Suprapubic skin (tissue), 4 donors: ENCODE data around the gene WDR46. TPM values are rescaled to one million over a fixed set of nuclear protein-coding genes. Genes with fewer than 3 reads are reported as not detected.
A peak's percentile ranks its signal among the peaks of the same experiment; 100 is the strongest.

ENCODE experiments used
- DNase-seq, 2 donors: peaks; one replicate each; pipeline ENCODE4 v3.0.0-alpha.2; 2019; ENCODE audit warnings: low spot score in 2 of 2
- H3K27ac ChIP-seq: fragments of 200-600 bp; sonication (generic); one replicate; pipeline ENCODE4 v1.5.1; 2019
- H3K27me3 ChIP-seq: fragments of 200-600 bp; sonication (generic); one replicate; pipeline ENCODE4 v1.5.1; 2019
- H3K36me3 ChIP-seq: fragments of 200-600 bp; sonication (generic); one replicate; pipeline ENCODE4 v1.5.1; 2019
- H3K4me1 ChIP-seq: fragments of 200-600 bp; sonication (generic); one replicate; pipeline ENCODE4 v1.5.1; 2019
- H3K4me3 ChIP-seq: fragments of 200-600 bp; sonication (generic); one replicate; pipeline ENCODE4 v1.5.1; 2019; ENCODE audit warnings: mild to moderate bottlenecking
- H3K9me3 ChIP-seq: fragments of 200-600 bp; sonication (generic); one replicate; pipeline ENCODE4 v1.5.1; 2019
- CTCF ChIP-seq, 2 donors: fragments of 200-600 bp in 1 of 2; fragments of 450-650 bp in 1 of 2; sonication (generic) in 1 of 2; IDR thresholded peaks; one replicate each; pipeline ENCODE4 v1.5.1; 2016 to 2019; ENCODE audit warnings: antibody characterized with exemption in 2 of 2, mild to moderate bottlenecking in 1 of 2, moderate library complexity in 1 of 2
- EP300 ChIP-seq: sonication (generic); formaldehyde crosslinking; IDR thresholded peaks from one replicate; pipeline ENCODE4 v1.6.1; 2017; ENCODE audit warnings: antibody characterized with exemption
- POLR2A ChIP-seq, 2 donors: fragments of 450-650 bp; IDR thresholded peaks; one replicate each; pipeline ENCODE4 v1.6.1; 2017; ENCODE audit warnings: antibody characterized with exemption in 2 of 2, mild to moderate bottlenecking in 2 of 2, moderate library complexity in 2 of 2
- POLR2AphosphoS5 ChIP-seq, 3 donors: sonication (generic); formaldehyde crosslinking; IDR thresholded peaks; one replicate each; pipeline ENCODE4 v1.6.1; 2017; ENCODE audit warnings: antibody characterized with exemption in 3 of 3
- WGBS: methylation state at CpG from one replicate; pipeline ENCODE4 v1.1.5; 2018; 5-methylcytosine and 5-hydroxymethylcytosine counted together
- total RNA-seq, 4 donors: library from RNA; depleted of rRNA; stranded (reverse); fragments of >200 nt; gene quantifications; one replicate each; pipeline ENCODE4 v1.1.0, GENCODE V29; 2016

The WDR46 gene
- 10 to 100 TPM; 41.3 to 67.2 (median 50.2) TPM for total RNA-seq

- Histone ChIP-seq H3K27me3 (no peaks in the 10 kb centered on the region), H3K4me3 (peak within 1 kb of the TSS; percentile 86), H3K9me3 (no peaks in the 10 kb centered on the region), H3K36me3 (peaks cover 59% of the 10 kb centered on the region), H3K27ac (peak within 1 kb of the TSS; percentile 77), H3K4me1 (peaks cover 25% of the 10 kb centered on the region)
- TF ChIP-seq EP300 (no peak), POLR2AphosphoS5 (IDR thresholded peaks at IDR 0.05) (peak in 2 of 3 donors; percentile 23 to 60), POLR2A (IDR thresholded peaks at IDR 0.05) (no peak), CTCF (IDR thresholded peaks at IDR 0.05) (no peak)
- under 1% methylated on average over 43 of the region's 43 CpGs for WGBS
- DNase-seq: peak; percentile 87 to 90
These were observed at the start of gene WDR46, which contains the start of gene PFDN6 for GRCh38 chr6:33288921-33289783. TSS of gene WDR46 (minus strand) at chr6:33289239. CDS start at chr6:33289170, 69 bp downstream. TSS of gene PFDN6 (plus strand) at chr6:33289601. CDS start at chr6:33289857, 256 bp downstream.

GRCh38 chr6:33336495-33336894, 47.5 kb upstream of the WDR46 start:
- Histone ChIP-seq H3K4me3 (no peak overlapping the region), H3K36me3 (no peaks in the 10 kb centered on the region), H3K27me3 (no peaks in the 10 kb centered on the region), H3K4me1 (no peaks in the 10 kb centered on the region), H3K9me3 (no peaks in the 10 kb centered on the region), H3K27ac (no peak overlapping the region)
- WGBS: 100% methylated on average over 1 of the region's 3 CpGs
- no peak for TF ChIP-seq POLR2A (IDR thresholded peaks at IDR 0.05)
- TF ChIP-seq CTCF (IDR thresholded peaks at IDR 0.05): no peak
- no peak for DNase-seq

GRCh38 chr6:33335916-33336315, 46.9 kb upstream of the WDR46 start:
- Histone ChIP-seq H3K9me3 (no peaks in the 10 kb centered on the region), H3K27ac (no peak overlapping the region), H3K4me3 (no peak overlapping the region), H3K27me3 (no peaks in the 10 kb centered on the region), H3K36me3 (no peaks in the 10 kb centered on the region), H3K4me1 (no peaks in the 10 kb centered on the region)
- DNase-seq: no peak
- no peak for TF ChIP-seq POLR2A (IDR thresholded peaks at IDR 0.05)
- no peak for TF ChIP-seq EP300
- TF ChIP-seq POLR2AphosphoS5 (IDR thresholded peaks at IDR 0.05): no peak
- TF ChIP-seq CTCF (IDR thresholded peaks at IDR 0.05): no peak
- WGBS: 60% methylated on average over 4 of the region's 4 CpGs

- WGBS: 82% methylated on average over 4 of the region's 4 CpGs
- H3K9me3 ChIP-seq: no peaks in the 10 kb centered on the region
- no peaks in the 10 kb centered on the region for H3K27me3 ChIP-seq
- DNase-seq: no peak
- H3K27ac ChIP-seq: no peak overlapping the region
- no peaks in the 10 kb centered on the region for H3K4me1 ChIP-seq
- TF ChIP-seq POLR2A (IDR thresholded peaks at IDR 0.05): no peak
- TF ChIP-seq EP300: no peak
- no peak for TF ChIP-seq POLR2AphosphoS5 (IDR thresholded peaks at IDR 0.05)
- TF ChIP-seq CTCF (IDR thresholded peaks at IDR 0.05): no peak
- H3K4me3 ChIP-seq: no peak overlapping the region
- H3K36me3 ChIP-seq: no peaks in the 10 kb centered on the region
These were observed 44.6 kb upstream of the WDR46 start for GRCh38 chr6:33333666-33334065.

GRCh38 chr6:33330736-33331135, 41.7 kb upstream of the WDR46 start:
- no peak for DNase-seq
- Histone ChIP-seq H3K36me3 (no peaks in the 10 kb centered on the region), H3K9me3 (no peaks in the 10 kb centered on the region), H3K27ac (no peak overlapping the region), H3K27me3 (no peaks in the 10 kb centered on the region), H3K4me3 (no peak overlapping the region), H3K4me1 (no peaks in the 10 kb centered on the region)
- no peak for TF ChIP-seq POLR2A (IDR thresholded peaks at IDR 0.05)
- no peak for TF ChIP-seq EP300
- no peak for TF ChIP-seq POLR2AphosphoS5 (IDR thresholded peaks at IDR 0.05)
- TF ChIP-seq CTCF (IDR thresholded peaks at IDR 0.05): no peak
- WGBS: 84% methylated on average over 10 of the region's 10 CpGs
